Stomach (tissue), 4 donors: ENCODE measurements around the gene MTFP1.

Source experiments
- CTCF ChIP-seq, 7 experiments: fragments of 450-650 bp in 4 of 7; fragments of 200-600 bp in 3 of 7; sonication (generic) in 3 of 7; IDR thresholded peaks; one replicate each; pipeline ENCODE4 v1.5.1; 2016 to 2019; ENCODE audit warnings: antibody characterized with exemption in 7 of 7, control low read depth in 2 of 7, mild to moderate bottlenecking in 1 of 7
- POLR2A ChIP-seq, 4 donors: fragments of 450-650 bp; IDR thresholded peaks; one replicate each; pipeline ENCODE4 v1.6.1; 2016; ENCODE audit warnings: antibody characterized with exemption in 4 of 4, control low read depth in 2 of 4, mild to moderate bottlenecking in 1 of 4, moderate library complexity in 1 of 4
- POLR2AphosphoS5 ChIP-seq, 3 donors: sonication (generic); formaldehyde crosslinking; IDR thresholded peaks; one replicate each; pipeline ENCODE4 v1.6.1; 2016; ENCODE audit warnings: antibody characterized with exemption in 3 of 3

GRCh38 chr22:30416403-30416802 is 9.2 kb upstream of the MTFP1 start:
- TF ChIP-seq POLR2AphosphoS5 (IDR thresholded peaks at IDR 0.05) (no peak), POLR2A (IDR thresholded peaks at IDR 0.05) (no peak), CTCF (IDR thresholded peaks at IDR 0.05) (no peak)
